ENCODE data around the gene USP30. TPM values are rescaled to one million over a fixed set of nuclear protein-coding genes. Genes with fewer than 3 reads are reported as not detected.

USP30 gene, protein sequence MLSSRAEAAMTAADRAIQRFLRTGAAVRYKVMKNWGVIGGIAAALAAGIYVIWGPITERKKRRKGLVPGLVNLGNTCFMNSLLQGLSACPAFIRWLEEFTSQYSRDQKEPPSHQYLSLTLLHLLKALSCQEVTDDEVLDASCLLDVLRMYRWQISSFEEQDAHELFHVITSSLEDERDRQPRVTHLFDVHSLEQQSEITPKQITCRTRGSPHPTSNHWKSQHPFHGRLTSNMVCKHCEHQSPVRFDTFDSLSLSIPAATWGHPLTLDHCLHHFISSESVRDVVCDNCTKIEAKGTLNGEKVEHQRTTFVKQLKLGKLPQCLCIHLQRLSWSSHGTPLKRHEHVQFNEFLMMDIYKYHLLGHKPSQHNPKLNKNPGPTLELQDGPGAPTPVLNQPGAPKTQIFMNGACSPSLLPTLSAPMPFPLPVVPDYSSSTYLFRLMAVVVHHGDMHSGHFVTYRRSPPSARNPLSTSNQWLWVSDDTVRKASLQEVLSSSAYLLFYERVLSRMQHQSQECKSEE
- total RNA-seq, result 10.1 and 15.6 TPM in 2 replicates

DNA sequence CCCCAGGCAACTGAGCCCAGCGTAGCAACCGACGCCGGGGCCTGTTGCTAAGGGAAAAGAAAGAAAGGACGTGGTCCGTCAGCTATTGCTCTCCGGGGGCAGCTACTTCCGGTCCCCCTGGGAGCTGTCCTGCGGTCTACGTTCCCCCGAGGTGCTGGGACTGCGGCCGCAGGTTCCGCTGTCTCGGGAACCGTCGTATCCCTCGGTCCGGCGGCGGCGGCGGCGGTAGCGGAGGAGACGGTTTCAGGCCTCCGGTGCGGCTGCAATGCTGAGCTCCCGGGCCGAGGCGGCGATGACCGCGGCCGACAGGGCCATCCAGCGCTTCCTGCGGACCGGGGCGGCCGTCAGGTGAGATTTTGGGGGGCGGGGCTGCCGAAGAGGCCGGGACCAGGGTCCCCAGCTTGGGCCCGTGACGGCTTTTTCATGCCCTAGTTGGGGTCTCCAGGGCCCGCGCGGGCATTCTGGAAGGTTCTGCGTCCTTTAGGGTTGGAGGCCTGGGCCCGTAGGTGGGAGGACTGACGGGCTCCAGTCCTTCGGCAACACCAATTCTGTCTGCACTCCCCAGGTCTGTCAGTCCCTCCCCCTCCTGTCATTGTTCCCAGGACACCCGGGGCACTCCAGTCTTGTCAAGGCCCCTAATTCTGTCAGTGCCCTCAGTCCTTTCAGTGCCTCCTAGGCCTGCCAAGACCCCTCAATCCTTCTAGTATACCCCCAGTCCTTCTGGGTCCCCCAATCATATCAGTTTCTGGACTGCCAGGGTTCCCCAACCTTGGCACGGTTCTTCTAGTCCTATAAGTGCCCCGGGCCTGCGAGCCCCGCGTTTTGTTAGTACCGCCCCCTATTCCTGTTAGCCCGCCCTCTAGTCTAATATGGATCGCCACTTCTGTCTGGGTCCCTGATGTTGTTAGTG lies at the start of gene USP30:
TSS of gene USP30 (plus strand) at position 163 of the 910 bp plus-strand sequence. CDS start at position 266, 103 bp downstream.
- Histone ChIP-seq H3K4me1 (ENCODE audit: insufficient read depth, low read length) (peaks cover 7% of the 10 kb centered on the region), H3K9me3 (ENCODE audit: low read depth, low read length) (no peaks in the 10 kb centered on the region), H2AFZ (ENCODE audit: low read length) (peak within 1 kb of the TSS; percentile 100), H3K27me3 (ENCODE audit: insufficient read depth, low read length) (no peaks in the 10 kb centered on the region), H3K4me3 (ENCODE audit: insufficient read depth, low read length) (peak within 1 kb of the TSS; percentile 97), H3K27ac (ENCODE audit: low read depth, low read length) (peak within 1 kb of the TSS; percentile 55), H3K36me3 (ENCODE audit: insufficient read depth, low read length) (no peaks in the 10 kb centered on the region), H3K79me2 (ENCODE audit: insufficient read depth, low read length) (peaks cover 19% of the 10 kb centered on the region), H4K20me1 (ENCODE audit: insufficient read depth, low read length) (no peaks in the 10 kb centered on the region), H3K4me2 (ENCODE audit: insufficient read depth, low read length) (peak within 1 kb of the TSS; percentile 94)
- peak; percentile 91 for DNase-seq (ENCODE audit: insufficient read length, low spot score, missing footprints)
- TF ChIP-seq, protein P1, sequence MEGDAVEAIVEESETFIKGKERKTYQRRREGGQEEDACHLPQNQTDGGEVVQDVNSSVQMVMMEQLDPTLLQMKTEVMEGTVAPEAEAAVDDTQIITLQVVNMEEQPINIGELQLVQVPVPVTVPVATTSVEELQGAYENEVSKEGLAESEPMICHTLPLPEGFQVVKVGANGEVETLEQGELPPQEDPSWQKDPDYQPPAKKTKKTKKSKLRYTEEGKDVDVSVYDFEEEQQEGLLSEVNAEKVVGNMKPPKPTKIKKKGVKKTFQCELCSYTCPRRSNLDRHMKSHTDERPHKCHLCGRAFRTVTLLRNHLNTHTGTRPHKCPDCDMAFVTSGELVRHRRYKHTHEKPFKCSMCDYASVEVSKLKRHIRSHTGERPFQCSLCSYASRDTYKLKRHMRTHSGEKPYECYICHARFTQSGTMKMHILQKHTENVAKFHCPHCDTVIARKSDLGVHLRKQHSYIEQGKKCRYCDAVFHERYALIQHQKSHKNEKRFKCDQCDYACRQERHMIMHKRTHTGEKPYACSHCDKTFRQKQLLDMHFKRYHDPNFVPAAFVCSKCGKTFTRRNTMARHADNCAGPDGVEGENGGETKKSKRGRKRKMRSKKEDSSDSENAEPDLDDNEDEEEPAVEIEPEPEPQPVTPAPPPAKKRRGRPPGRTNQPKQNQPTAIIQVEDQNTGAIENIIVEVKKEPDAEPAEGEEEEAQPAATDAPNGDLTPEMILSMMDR (IDR thresholded peaks at IDR 0.05; ENCODE audit: extremely low read depth, low read depth, low read length), result no peak

DNA sequence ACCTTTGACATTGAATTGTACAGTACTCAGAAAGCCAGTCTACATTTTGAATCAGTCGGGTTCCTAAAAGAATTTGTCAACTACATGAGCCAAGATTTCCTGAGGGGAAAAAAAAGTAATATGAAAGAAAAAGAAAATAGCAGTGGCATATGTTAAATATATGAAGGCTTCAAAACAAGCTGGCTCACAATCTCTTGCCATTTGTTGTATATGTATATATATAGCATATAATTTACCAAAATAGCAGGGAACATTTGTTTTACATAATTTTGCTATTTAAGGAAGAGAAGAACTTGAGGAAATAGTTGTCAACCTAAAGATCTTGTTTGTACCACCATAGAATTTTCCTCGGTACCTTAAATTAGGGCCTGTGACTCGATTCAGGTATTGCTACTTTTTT lies 48.4 kb upstream of the USP30 start:
- Histone ChIP-seq H3K36me3 (ENCODE audit: insufficient read depth, low read length) (no peaks in the 10 kb centered on the region), H3K4me3 (ENCODE audit: insufficient read depth, low read length) (no peak overlapping the region), H3K27ac (ENCODE audit: low read depth, low read length) (no peak overlapping the region), H3K79me2 (ENCODE audit: insufficient read depth, low read length) (no peaks in the 10 kb centered on the region), H3K27me3 (ENCODE audit: insufficient read depth, low read length) (peaks cover 4% of the 10 kb centered on the region), H3K9me3 (ENCODE audit: low read depth, low read length) (no peaks in the 10 kb centered on the region), H4K20me1 (ENCODE audit: insufficient read depth, low read length) (no peaks in the 10 kb centered on the region), H3K4me2 (ENCODE audit: insufficient read depth, low read length) (no peak overlapping the region), H2AFZ (ENCODE audit: low read length) (no peak overlapping the region), H3K4me1 (ENCODE audit: insufficient read depth, low read length) (no peaks in the 10 kb centered on the region)
- DNase-seq (ENCODE audit: insufficient read length, low spot score, missing footprints), result no peak
- TF ChIP-seq, protein P1 (IDR thresholded peaks at IDR 0.05; ENCODE audit: extremely low read depth, low read depth, low read length), result no peak

DNA sequence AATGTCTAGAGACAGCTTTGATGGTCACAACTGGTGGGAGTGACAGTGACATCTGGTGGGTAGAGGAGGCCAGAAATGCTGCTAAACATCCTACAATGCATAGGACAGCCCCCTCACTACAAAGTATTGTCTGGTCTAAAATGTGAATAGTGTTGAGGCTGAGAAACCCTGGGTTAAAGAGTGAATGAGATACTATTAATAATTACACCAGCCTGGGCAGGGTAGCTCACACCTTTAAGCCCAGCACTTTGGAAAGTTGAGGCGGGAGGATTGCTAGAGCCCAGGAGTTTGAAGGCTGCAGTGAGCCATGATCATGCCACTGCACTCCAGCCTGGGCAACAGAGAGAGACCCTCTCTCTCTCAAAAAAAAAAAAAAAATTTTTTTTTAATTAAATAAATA lies 42.6 kb upstream of the USP30 start:
- Histone ChIP-seq H3K27ac (ENCODE audit: low read depth, low read length) (no peak overlapping the region), H4K20me1 (ENCODE audit: insufficient read depth, low read length) (no peaks in the 10 kb centered on the region), H3K4me1 (ENCODE audit: insufficient read depth, low read length) (no peaks in the 10 kb centered on the region), H3K36me3 (ENCODE audit: insufficient read depth, low read length) (no peaks in the 10 kb centered on the region), H3K4me2 (ENCODE audit: insufficient read depth, low read length) (no peak overlapping the region), H3K9me3 (ENCODE audit: low read depth, low read length) (no peaks in the 10 kb centered on the region), H3K79me2 (ENCODE audit: insufficient read depth, low read length) (no peaks in the 10 kb centered on the region), H3K4me3 (ENCODE audit: insufficient read depth, low read length) (no peak overlapping the region), H3K27me3 (ENCODE audit: insufficient read depth, low read length) (peaks cover 4% of the 10 kb centered on the region), H2AFZ (ENCODE audit: low read length) (no peak overlapping the region)
- TF ChIP-seq, protein P1 (IDR thresholded peaks at IDR 0.05; ENCODE audit: extremely low read depth, low read depth, low read length), result no peak
- DNase-seq (ENCODE audit: insufficient read length, low spot score, missing footprints), result no peak

Measured in osteoblast (primary cell).